Measurements from ENCODE around the gene GAN.
A peak's percentile ranks its signal among the peaks of the same experiment; 100 is the strongest.
"Not testable (repeated sequence)": the region's sequence is repeated elsewhere in the genome, so short reads cannot be mapped to it uniquely, and the experiment has no call there.

GAN gene

GRCh38 chr16:81401035-81401950 lies 86.5 kb downstream of the GAN start:
- no peak for DNase-seq

DNA sequence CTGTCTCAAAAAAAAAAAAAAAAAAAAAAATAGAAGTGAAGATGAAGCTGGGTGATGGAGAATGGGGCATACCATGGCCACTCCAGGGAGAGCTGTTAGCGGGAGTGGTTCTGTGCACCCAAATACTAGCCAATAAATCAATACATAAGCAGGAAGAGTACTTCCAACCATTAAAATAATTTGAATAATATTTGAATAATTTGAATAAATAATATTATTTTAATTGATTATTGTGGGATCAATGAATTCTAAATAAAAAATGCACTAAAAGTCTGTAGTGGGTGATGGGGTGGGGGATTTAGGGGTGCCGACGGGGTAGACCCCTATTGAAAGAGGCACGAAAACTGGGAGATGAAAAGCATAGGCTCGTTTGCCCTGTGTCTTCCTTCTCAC lies 88.4 kb downstream of the GAN start:
- no peak for DNase-seq

- DNase-seq, result peak; percentile 79 to 80
Observed at GRCh38 chr16:81403601-81404391, 89.0 kb downstream of the GAN start.

- not testable (repeated sequence) for DNase-seq
Observed at GRCh38 chr16:81405002-81405401, 90.2 kb downstream of the GAN start.

DNA sequence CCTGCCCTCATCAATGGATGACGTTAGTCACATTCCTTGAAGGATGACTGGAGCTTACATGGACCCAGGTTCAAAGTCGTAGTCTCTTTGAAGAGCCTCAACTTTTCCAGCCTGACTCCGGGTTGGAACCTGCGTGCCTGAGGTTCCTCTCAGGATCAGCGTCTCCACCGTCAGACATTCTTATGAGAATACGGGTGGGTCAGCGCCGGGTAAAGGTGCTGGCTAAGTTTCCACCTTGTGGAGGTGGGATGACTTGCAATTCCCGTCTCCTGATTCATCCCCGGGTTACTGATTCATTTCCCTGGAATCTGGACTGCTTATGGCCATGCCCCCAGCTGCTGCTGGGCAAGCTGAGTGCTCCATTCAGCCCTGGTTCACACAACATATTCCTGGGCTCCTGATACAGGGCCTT lies 90.9 kb downstream of the GAN start:
- DNase-seq, result no peak

GRCh38 chr16:81408409-81408950 lies 93.7 kb downstream of the GAN start:
- no peak for DNase-seq

DNA sequence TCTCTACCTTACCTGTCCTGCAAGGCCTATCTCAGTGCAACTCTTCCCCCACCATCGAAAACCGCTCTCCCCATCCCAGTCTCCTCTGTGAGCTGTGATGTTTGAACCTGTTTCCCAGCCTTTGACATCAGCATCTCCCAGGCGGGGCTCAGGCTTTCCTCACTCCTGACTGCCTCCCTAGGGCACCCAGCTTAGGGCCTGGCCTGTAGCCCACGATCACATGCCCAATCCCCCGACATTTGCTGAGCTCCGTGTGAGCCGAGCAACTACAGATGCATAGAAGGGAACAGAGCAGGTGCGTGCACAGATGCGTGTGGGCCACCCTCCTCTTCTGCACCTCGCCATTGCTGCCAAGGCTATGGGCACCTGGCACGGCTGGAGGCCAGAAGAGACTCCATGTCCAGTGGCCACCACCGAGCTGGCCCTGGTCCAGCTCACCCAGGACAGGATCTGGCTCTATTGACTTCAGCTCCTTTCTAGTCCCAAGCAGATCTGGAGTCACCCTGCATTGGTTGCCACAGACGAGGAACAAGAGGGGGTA lies 94.3 kb downstream of the GAN start:
- no peak for DNase-seq

DNA sequence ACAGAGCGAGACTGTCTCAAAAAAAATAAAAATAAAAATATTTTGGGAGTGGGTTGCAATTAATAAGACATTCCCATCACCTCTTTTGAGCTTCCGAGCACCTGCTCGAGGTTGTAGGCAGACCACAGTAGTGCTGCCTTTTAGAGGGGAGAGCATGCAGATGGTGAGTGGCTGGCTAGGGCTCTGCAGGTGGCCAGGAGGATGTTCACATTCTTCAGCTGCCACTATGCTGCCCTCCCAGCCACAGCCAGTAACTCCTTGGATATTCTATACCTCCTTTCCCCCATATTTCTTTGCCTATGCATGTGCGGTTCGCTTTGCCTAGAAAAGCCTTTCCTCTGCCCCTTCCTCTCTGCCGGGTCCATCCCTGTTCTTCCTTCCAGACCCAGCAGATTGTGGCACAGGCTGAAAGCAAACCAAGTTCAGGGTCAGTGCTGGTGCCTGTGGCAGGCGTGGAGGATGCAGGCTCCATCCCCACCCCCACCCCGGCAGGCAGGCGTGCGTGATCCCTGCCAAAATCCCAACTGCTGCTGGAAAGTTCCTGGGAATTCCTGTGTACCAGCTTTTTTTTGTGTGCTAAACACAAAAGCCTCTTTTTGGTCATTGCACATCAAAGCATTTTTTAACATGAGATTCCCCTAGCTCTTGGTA lies 96.0 kb downstream of the GAN start:
- no peak for DNase-seq

DNA sequence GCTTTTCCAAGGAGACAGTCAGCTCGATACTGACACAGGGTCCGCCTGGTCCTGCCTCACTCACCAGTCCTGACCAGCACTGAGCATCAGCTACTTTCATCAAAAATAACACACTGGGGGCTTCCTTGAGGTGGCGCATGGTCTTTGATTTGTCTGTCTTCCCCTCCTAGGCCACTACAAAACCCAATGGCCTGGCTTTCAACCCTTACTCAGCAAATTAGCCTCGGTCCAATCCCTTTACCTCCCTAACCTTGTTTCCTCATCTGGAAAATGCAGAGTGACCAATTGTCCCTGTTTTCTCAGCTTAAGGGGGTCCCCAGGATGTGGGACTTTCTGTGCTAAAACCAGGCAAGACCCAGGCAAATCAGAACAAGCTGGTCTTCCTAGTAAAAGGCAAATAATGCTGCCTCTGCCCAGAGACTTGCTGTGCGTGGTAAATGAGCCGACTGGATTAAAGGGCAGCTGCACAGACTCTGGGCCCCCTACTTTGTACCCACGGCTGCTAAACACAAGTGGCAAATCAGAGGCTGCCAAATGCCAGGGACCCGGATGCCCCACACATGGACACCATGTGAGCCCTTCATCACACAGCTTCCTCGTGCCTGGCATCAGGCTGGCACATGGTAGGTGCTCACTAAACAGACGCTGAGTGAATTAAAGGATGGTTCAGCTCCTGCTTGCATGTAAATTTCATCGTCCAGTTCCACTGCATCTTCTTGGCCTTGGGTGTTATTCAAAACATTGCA lies 98.7 kb downstream of the GAN start:
- DNase-seq, result no peak

DNA sequence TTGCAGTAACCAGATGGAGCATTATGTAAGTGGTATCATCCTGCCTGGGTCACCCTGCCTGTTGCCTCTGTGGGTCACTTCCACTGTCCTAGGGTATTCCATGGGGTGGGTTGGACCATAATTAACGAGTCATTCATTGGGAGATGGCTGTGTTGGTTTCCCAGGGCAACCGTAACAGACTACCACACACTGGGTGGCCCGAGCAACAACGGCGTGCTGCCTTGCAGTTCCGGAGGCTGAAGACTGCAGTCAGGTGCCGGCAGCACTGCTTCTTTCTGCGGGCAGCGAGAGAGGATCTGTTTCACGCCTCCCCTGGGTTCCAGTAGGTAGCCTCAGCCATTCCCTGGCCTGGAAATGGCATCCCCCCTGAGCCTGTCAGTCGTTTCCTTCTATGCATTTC lies 101.0 kb downstream of the GAN start:
- no peak for DNase-seq

GRCh38 chr16:81416749-81417148 lies 102.0 kb downstream of the GAN start:
- no peak for DNase-seq

DNA sequence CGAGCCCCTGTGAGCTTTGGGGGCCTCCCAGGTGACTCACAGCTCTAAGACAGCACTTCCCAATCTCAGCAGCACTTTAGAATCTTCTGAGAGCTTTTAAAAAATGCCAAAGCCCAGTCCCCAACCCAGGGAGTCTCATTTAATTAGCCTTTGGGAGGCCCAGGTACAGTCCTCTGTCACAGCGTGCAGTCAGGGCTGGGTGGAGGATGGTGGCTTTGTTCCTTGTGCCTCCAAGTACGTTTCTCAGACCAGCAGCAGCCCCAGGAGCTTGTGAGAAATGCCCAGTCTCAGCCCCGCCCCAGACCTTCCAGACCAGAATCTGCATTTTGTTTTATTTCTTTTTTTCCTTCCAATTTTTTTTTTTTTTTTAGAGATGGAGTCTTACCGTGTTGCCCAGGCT lies 102.4 kb downstream of the GAN start:
- DNase-seq, result no peak

DNA sequence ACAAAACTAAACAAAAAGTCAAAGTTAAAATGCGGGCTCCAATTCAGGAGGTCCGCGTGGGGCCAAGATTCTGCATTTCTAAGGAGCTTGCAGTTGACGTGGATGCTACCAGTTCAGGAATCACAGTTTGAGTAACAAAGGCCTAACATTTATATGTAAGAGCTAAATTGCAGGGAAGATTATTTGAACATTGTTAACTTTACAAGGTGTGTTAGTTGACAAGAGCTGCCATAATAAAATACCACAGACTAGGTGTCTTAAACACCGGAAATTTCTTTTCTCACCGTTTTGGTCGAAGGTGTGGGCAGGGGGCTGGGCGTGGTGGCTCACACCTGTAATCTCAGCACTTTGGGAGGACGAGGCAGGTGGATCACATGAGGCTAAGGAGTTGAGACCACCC lies 105.0 kb downstream of the GAN start:
- no peak for DNase-seq

- DNase-seq, result no peak
Observed at GRCh38 chr16:81421126-81421525, 106.4 kb downstream of the GAN start.

DNA sequence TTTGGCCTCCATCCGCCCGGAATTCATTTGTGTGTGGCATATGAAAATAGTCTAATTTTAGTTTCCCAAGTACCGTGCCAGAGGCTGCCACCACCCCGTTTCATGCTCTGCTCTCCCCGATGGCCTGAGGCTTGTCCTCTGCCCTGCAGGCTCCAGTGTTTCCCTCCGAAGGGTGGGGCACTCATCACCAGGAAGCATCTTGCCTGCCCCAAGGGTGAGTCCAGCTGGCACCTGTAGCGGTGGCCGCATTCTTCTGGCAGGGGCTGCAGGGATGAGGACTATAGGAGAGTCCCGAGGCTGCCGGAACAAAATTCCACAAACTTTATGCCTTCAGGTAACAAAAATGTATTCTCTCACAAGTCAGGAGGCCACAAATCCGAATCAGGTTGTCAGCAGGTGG lies 106.8 kb downstream of the GAN start:
- no peak for DNase-seq

GRCh38 chr16:81422153-81422552 lies 107.4 kb downstream of the GAN start:
- DNase-seq, result not testable (repeated sequence)

GRCh38 chr16:81424771-81425170 lies 110.0 kb downstream of the GAN start:
- peak in 1 of 2 donors; percentile 65 for DNase-seq

- no peak for DNase-seq
Observed at GRCh38 chr16:81427219-81427618, 112.5 kb downstream of the GAN start.

DNA sequence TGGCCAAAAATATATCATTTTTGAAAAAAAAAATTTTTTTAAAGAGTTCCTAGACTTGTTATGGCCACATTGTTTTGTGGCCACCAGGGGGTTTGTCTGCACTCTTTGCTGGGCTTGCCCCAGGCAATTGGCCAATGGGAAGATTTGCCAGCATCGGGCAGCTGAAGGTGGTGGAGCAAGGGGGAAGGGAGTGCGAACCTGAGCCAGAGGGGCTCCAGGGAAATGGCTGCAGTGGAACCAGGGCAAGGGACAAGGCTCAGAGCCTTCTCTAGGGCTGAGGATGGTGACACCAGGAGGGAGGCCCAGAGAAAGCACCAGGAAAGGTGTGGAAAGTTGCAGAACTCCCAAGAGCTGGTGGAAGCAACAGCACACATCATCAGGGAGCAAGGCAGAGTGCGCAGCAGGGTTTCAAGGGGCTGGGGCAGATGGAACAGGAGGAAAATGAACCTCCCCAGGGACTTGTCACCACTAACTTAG lies 114.3 kb downstream of the GAN start:
- peak; percentile 24 to 53 for DNase-seq

GRCh38 chr16:81431554-81432353 lies 117.0 kb downstream of the GAN start:
- DNase-seq, result peak in 1 of 2 donors; percentile 66

GRCh38 chr16:81432937-81433557 lies 118.3 kb downstream of the GAN start:
- DNase-seq, result no peak

Measured in CD4-positive, alpha-beta T cell treated with Interleukin-1 beta for 1 hour (primary cell).